Kidney epithelial cell (primary cell): ENCODE results near the gene CXXC1. TPM values are rescaled to one million over a fixed set of nuclear protein-coding genes. Genes with fewer than 3 reads are reported as not detected.
"Not testable (repeated sequence)": the region's sequence is repeated elsewhere in the genome, so short reads cannot be mapped to it uniquely, and the experiment has no call there.

Experiments used
- DNase-seq: peaks from one replicate; pipeline ENCODE4 v3.0.0-alpha.2; 2010; ENCODE audit warnings: low read depth
- H3K27me3 ChIP-seq: 2 replicates; pipeline ENCODE4 v1.6.0; 2011; ENCODE audit warnings: low read length; ENCODE audit not compliant: control insufficient read depth, insufficient read depth
- H3K36me3 ChIP-seq: 2 replicates; pipeline ENCODE4 v1.5.1; 2011; ENCODE audit warnings: low read length; ENCODE audit not compliant: control insufficient read depth, insufficient read depth
- H3K4me3 ChIP-seq: 2 replicates; pipeline ENCODE4 v1.5.1; 2011; ENCODE audit warnings: low read depth, mild to moderate bottlenecking, control low read depth, low read length
- total RNA-seq: library from RNA; depleted of rRNA; stranded (reverse); fragments of >200 nt; gene quantifications from 2 replicates; pipeline ENCODE4 v1.2.3, GENCODE V29; 2015
- TF ChIP-seq, protein P1 (sequence below): IDR thresholded peaks from 2 replicates; pipeline ENCODE4 v1.5.1; 2011; ENCODE audit warnings: mild to moderate bottlenecking, moderate library complexity, low read length, control low read depth, inconsistent platforms; ENCODE audit not compliant: insufficient read depth, poor library complexity, severe bottlenecking

CXXC1 gene
- total RNA-seq, 1 donor from 2014 or later, result 41.3 TPM

DNA sequence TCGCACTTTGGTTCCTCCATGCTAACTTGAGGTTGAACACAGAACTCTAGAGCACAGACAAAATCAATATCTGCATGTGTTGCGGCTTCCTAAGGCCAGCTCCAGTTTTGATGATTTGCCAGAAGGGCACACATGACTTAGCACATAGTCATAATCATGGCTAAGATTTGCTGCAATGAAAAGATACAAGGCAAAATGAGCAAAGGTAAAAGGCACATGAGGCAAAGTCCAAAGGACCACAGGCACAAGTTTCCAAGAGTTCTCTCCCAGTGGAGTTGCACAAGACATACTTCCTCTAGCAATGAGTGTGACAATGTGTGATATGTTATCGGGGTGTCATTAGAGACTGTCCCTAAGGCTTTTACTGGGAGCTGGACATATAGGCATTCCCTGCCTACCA, 24.2 kb upstream of the CXXC1 start:
- Histone ChIP-seq H3K36me3 (no peaks in the 10 kb centered on the region), H3K4me3 (no peak overlapping the region), H3K27me3 (no peaks in the 10 kb centered on the region)
- TF ChIP-seq, protein P1, sequence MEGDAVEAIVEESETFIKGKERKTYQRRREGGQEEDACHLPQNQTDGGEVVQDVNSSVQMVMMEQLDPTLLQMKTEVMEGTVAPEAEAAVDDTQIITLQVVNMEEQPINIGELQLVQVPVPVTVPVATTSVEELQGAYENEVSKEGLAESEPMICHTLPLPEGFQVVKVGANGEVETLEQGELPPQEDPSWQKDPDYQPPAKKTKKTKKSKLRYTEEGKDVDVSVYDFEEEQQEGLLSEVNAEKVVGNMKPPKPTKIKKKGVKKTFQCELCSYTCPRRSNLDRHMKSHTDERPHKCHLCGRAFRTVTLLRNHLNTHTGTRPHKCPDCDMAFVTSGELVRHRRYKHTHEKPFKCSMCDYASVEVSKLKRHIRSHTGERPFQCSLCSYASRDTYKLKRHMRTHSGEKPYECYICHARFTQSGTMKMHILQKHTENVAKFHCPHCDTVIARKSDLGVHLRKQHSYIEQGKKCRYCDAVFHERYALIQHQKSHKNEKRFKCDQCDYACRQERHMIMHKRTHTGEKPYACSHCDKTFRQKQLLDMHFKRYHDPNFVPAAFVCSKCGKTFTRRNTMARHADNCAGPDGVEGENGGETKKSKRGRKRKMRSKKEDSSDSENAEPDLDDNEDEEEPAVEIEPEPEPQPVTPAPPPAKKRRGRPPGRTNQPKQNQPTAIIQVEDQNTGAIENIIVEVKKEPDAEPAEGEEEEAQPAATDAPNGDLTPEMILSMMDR, result no peak
- DNase-seq, result peak; percentile 7

DNA sequence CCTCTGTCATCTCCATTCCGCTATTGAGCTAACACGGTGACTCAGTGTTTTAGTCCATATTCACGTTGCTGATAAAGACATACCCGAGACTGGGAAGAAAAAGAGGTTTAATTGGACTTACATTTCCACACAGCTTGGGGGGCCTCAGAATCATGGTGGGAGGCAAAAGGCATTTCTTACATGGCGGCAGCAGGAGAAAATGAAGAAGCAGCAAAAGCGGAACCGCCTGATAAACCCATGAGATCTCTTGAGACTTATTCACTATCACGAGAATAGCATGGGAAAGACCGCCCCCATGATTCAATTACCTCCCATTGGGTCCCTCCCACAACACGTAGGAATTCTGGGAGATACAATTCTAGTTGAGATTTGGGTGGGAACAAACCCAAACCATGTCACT, 22.6 kb upstream of the CXXC1 start:
- Histone ChIP-seq H3K4me3 (no peak overlapping the region), H3K36me3 (no peaks in the 10 kb centered on the region), H3K27me3 (no peaks in the 10 kb centered on the region)
- TF ChIP-seq, protein P1, result no peak
- DNase-seq, result no peak

DNA sequence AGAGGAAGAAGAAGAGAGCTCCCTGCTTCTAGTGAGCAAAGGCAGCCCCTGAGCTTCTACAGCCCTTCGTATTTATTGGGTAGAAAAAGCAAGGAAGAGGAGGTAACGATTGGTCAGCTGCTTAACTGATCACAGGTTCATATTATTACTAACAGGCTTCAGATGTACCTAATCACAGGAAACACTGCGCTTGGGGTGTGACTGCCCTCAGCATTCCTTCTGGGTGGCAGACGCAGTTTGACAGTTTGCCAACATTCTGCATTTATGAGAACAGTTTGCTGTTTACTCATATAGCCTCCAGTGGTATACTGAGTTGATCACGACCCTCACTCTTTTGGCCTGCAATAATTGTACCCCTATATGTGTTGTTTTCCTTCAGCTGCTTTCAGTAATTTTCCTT, 21.4 kb upstream of the CXXC1 start:
- not testable (repeated sequence) for DNase-seq, H3K27me3 ChIP-seq, H3K36me3 ChIP-seq, H3K4me3 ChIP-seq

DNA sequence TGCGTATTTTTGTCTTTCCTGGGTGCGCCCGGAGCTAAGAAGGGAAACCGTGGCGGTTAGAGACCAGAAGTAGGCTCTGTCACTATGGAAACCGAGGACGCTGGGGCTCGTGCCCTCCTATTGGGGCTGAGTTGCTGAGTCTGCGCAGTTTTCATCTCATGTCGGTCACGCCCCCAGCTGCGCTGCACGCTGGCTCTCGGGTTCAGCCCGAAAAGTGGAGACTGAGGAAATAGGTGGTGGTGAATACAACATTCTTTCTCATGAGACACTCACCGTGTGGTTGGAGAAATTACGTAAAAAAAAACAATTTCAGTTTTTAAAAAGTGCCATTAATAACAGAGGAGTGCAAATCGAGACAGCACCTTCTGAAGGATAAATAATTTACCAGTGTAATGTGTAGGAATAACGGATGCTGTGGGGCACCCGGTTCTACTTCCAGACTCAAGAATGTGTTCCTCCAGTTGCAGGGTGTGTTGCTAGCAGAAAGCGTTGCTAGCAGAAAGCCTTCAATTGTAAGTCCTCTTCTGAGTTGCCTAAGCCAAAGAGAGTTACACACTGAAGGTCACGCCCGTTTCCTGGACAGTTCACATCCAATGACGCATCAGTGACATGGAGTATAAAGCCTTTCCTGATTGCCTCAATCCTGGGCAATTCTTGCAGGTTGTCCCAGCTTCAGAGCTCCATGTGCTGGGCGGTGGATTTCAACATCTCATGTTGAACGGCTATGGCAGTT, 20.4 kb upstream of the CXXC1 start:
- peak; percentile 84 for DNase-seq
- no peaks in the 10 kb centered on the region for H3K36me3 ChIP-seq
- TF ChIP-seq, protein P1, result no peak
- no peaks in the 10 kb centered on the region for H3K27me3 ChIP-seq
- H3K4me3 ChIP-seq, result peak overlapping the region; percentile 36

DNA sequence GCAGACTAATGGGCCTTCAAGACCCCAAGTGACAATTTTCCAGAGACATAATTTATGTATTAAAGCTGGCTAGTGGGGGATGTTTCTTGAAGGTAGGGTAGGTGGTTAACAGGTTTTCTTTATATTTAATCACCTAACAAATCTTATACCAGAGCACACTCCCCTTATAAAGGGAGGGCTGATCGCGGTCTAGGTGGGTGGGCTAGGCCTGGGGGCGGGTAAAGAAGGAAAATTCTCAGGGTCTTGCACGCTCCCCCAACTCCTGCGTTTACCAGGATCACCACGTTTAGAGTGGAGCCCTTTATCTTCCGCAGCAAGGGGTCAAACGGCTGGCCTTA, 19.9 kb upstream of the CXXC1 start:
- DNase-seq, result no peak
- TF ChIP-seq, protein P1, result no peak

DNA sequence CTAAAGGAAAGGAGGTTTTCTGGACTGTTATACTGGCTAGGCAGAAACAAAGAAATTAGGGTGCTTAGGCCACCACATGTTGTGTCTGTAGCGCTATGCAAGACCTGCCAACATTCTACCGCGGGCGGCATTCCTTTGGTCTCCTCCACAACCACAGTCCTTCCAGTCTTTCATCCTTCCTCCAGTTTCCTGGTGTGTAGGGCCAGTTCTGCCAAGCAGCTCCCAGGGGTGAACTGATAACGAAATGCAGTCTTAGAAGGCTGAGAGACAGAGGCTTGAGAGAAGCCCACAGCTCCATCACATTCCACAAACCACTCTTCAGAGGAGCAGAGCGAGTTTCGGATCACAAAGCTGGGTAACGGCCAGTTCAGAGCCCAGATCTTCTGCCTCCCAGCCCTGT, 19.5 kb upstream of the CXXC1 start:
- H3K4me3 ChIP-seq, result no peak overlapping the region
- H3K36me3 ChIP-seq, result no peaks in the 10 kb centered on the region
- TF ChIP-seq, protein P1, result no peak
- H3K27me3 ChIP-seq, result peaks cover 2% of the 10 kb centered on the region
- no peak for DNase-seq

More for the DNA sequence above, 19.9 kb upstream of the CXXC1 start:
- Histone ChIP-seq H3K36me3 (no peaks in the 10 kb centered on the region), H3K4me3 (peak overlapping the region; percentile 36), H3K27me3 (peaks cover 2% of the 10 kb centered on the region)
